Measurements from ENCODE around the gene MACF1.
A peak's percentile ranks its signal among the peaks of the same experiment; 100 is the strongest.
"Not testable (repeated sequence)": the region's sequence is repeated elsewhere in the genome, so short reads cannot be mapped to it uniquely, and the experiment has no call there.

The MACF1 gene

GRCh38 chr1:39426346-39426745, 221.9 kb downstream of the MACF1 start:
- no peak for DNase-seq

- DNase-seq: no peak
Observed at GRCh38 chr1:39427374-39427773, 222.9 kb downstream of the MACF1 start.

- no peak for DNase-seq
Observed at GRCh38 chr1:39427912-39428311, 223.4 kb downstream of the MACF1 start.

GRCh38 chr1:39431927-39432326, 227.4 kb downstream of the MACF1 start:
- no peak for DNase-seq

- DNase-seq: no peak
Observed at GRCh38 chr1:39434797-39435395, 230.4 kb downstream of the MACF1 start.

GRCh38 chr1:39435597-39435996, 231.1 kb downstream of the MACF1 start:
- no peak for DNase-seq

- no peak for DNase-seq
Observed at GRCh38 chr1:39436842-39437241, 232.3 kb downstream of the MACF1 start.

- no peak for DNase-seq
Observed at GRCh38 chr1:39438042-39438441, 233.5 kb downstream of the MACF1 start.

- no peak for DNase-seq
Observed at GRCh38 chr1:39440856-39441255, 236.4 kb downstream of the MACF1 start.

GRCh38 chr1:39441797-39442196, 237.3 kb downstream of the MACF1 start:
- DNase-seq: no peak

- DNase-seq: no peak
Observed at GRCh38 chr1:39445573-39445972, 241.1 kb downstream of the MACF1 start.

- no peak for DNase-seq
Observed at GRCh38 chr1:39446986-39447567, 242.6 kb downstream of the MACF1 start.

GRCh38 chr1:39450041-39450440, 245.5 kb downstream of the MACF1 start:
- not testable (repeated sequence) for DNase-seq

- DNase-seq: no peak
Observed at GRCh38 chr1:39450956-39451606, 246.6 kb downstream of the MACF1 start.

GRCh38 chr1:39452081-39452480, 247.6 kb downstream of the MACF1 start:
- DNase-seq: no peak

GRCh38 chr1:39452540-39452939, 248.0 kb downstream of the MACF1 start:
- peak; percentile 4 for DNase-seq

GRCh38 chr1:39453603-39454002, 249.1 kb downstream of the MACF1 start:
- DNase-seq: no peak

- DNase-seq: no peak
Observed at GRCh38 chr1:39458991-39459390, 254.5 kb downstream of the MACF1 start.

- DNase-seq: no peak
Observed at GRCh38 chr1:39462074-39462473, 257.6 kb downstream of the MACF1 start.

- no peak for DNase-seq
Observed at GRCh38 chr1:39466413-39467107, 262.1 kb downstream of the MACF1 start.

- not testable (repeated sequence) for DNase-seq
Observed at GRCh38 chr1:39467108-39467720, 262.7 kb downstream of the MACF1 start.

GRCh38 chr1:39469150-39469549, 264.7 kb downstream of the MACF1 start:
- no peak for DNase-seq

GRCh38 chr1:39470040-39470439, 265.5 kb downstream of the MACF1 start:
- no peak for DNase-seq
